ENCODE measurements around the gene DDX1. TPM values are rescaled to one million over a fixed set of nuclear protein-coding genes. Genes with fewer than 3 reads are reported as not detected.

The DDX1 gene
- total RNA-seq, 1 donor from 2014 or later: 60.4 TPM

- H3K36me3 ChIP-seq: peaks cover 20% of the 10 kb centered on the region
- intact Hi-C loops (cut with DNase I): no loop called here
- H3K27ac ChIP-seq: no peak overlapping the region
- peaks cover 37% of the 10 kb centered on the region for H3K4me1 ChIP-seq
- peaks cover 5% of the 10 kb centered on the region for H3K9me3 ChIP-seq
- DNase-seq (no peak), ATAC-seq (no peak)
- H3K27me3 ChIP-seq (ENCODE audit: low read depth): no peaks in the 10 kb centered on the region
- TF ChIP-seq, protein P1, sequence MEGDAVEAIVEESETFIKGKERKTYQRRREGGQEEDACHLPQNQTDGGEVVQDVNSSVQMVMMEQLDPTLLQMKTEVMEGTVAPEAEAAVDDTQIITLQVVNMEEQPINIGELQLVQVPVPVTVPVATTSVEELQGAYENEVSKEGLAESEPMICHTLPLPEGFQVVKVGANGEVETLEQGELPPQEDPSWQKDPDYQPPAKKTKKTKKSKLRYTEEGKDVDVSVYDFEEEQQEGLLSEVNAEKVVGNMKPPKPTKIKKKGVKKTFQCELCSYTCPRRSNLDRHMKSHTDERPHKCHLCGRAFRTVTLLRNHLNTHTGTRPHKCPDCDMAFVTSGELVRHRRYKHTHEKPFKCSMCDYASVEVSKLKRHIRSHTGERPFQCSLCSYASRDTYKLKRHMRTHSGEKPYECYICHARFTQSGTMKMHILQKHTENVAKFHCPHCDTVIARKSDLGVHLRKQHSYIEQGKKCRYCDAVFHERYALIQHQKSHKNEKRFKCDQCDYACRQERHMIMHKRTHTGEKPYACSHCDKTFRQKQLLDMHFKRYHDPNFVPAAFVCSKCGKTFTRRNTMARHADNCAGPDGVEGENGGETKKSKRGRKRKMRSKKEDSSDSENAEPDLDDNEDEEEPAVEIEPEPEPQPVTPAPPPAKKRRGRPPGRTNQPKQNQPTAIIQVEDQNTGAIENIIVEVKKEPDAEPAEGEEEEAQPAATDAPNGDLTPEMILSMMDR (IDR thresholded peaks at IDR 0.05): no peak
- H3K4me3 ChIP-seq: no peak overlapping the region
Observed at GRCh38 chr2:15638720-15639119, 47.1 kb downstream of the DDX1 start.

GRCh38 chr2:15639323-15640251, 47.9 kb downstream of the DDX1 start:
- Histone ChIP-seq H3K9me3 (peaks cover 5% of the 10 kb centered on the region), H3K4me1 (peaks cover 37% of the 10 kb centered on the region), H3K27me3 (ENCODE audit: low read depth) (no peaks in the 10 kb centered on the region), H3K36me3 (peaks cover 12% of the 10 kb centered on the region), H3K27ac (no peak overlapping the region), H3K4me3 (no peak overlapping the region)
- DNase-seq (no peak), ATAC-seq (no peak)
- TF ChIP-seq, protein P1 (IDR thresholded peaks at IDR 0.05): no peak
- intact Hi-C loops (cut with DNase I): no loop called here

GRCh38 chr2:15640261-15640711, 48.6 kb downstream of the DDX1 start:
- Histone ChIP-seq H3K27me3 (ENCODE audit: low read depth) (no peaks in the 10 kb centered on the region), H3K27ac (no peak overlapping the region), H3K4me3 (no peak overlapping the region), H3K36me3 (peaks cover 11% of the 10 kb centered on the region), H3K9me3 (peaks cover 5% of the 10 kb centered on the region), H3K4me1 (peaks cover 33% of the 10 kb centered on the region)
- intact Hi-C loops (cut with DNase I): no loop called here
- no peak for DNase-seq
- ATAC-seq: no peak
- TF ChIP-seq, protein P1 (IDR thresholded peaks at IDR 0.05): no peak

- peaks cover 6% of the 10 kb centered on the region for H3K36me3 ChIP-seq
- TF ChIP-seq, protein P1 (IDR thresholded peaks at IDR 0.05): no peak
- no peak overlapping the region for H3K4me3 ChIP-seq
- ATAC-seq (no peak), DNase-seq (no peak)
- no peak overlapping the region for H3K27ac ChIP-seq
- H3K9me3 ChIP-seq: peaks cover 5% of the 10 kb centered on the region
- intact Hi-C loops (cut with DNase I): no loop called here
- H3K27me3 ChIP-seq (ENCODE audit: low read depth): no peaks in the 10 kb centered on the region
- peaks cover 29% of the 10 kb centered on the region for H3K4me1 ChIP-seq
Observed at GRCh38 chr2:15640784-15641183, 49.1 kb downstream of the DDX1 start.

GRCh38 chr2:15641530-15641982, 49.9 kb downstream of the DDX1 start:
- Histone ChIP-seq H3K9me3 (peaks cover 5% of the 10 kb centered on the region), H3K27ac (no peak overlapping the region), H3K4me3 (no peak overlapping the region), H3K27me3 (ENCODE audit: low read depth) (no peaks in the 10 kb centered on the region), H3K36me3 (peaks cover 4% of the 10 kb centered on the region), H3K4me1 (peaks cover 21% of the 10 kb centered on the region)
- TF ChIP-seq, protein P1 (IDR thresholded peaks at IDR 0.05): no peak
- ATAC-seq: no peak
- no peak for DNase-seq
- intact Hi-C loops (cut with DNase I): no loop called here
